NCI-H460 (cell line): ENCODE measurements around the gene SQSTM1. TPM values are rescaled to one million over a fixed set of nuclear protein-coding genes. Genes with fewer than 3 reads are reported as not detected.

Experiments used
- DNase-seq: peaks from one replicate; pipeline ENCODE4 v3.0.0-alpha.2; 2016; ENCODE audit warnings: low read depth; ENCODE audit errors: extremely low read depth
- total RNA-seq: library from RNA; depleted of rRNA; stranded (reverse); fragments of >200 nt; shearing (Covaris generic); gene quantifications from 2 replicates; pipeline ENCODE4 v1.2.3, GENCODE V29; 2014

SQSTM1 gene
- total RNA-seq, 1 experiment from 2014 or later, result 637 TPM

- DNase-seq, result no peak
Observed at GRCh38 chr5:179841621-179842020, 20.9 kb downstream of the SQSTM1 start.

GRCh38 chr5:179852993-179853547 is 32.4 kb downstream of the SQSTM1 start:
- no peak for DNase-seq

DNA sequence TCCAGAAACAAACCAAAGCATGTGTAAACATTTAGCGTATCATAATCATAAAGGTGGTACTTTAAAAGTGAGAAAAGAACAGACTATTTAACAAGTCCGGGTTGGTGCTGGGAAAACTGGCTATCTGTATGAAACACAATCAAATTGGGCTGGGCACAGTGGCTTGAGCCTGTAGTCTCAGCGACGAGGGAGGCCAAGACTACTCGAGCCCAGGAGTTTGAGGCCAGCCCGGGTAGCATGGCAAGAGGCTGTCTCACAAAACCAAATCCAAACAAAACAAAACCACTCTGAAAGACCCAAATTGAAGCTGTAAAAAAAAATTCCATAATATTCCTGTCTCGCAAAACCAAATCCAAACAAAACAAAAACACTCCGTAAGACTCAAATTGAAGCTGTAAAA is 33.7 kb downstream of the SQSTM1 start:
- DNase-seq, result no peak

DNA sequence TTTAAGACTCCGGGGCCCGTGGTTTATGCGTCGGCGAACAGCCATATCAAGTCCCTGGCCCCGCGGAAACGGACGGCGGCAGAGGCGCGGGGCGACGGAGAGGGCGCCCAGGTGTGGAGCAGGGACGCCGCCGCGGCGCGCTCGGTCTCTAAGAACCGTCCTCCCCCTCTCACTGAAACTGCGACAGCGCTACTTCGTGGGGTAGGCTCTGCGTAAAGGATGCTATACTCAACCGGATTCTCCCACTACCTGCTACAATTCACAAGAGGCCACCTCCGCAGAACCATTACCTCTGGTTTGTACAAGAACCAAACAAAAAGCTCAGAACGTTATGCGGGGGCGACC is 37.5 kb downstream of the SQSTM1 start:
- no peak for DNase-seq

GRCh38 chr5:179858586-179859427 is 38.1 kb downstream of the SQSTM1 start, which contains the start of gene MRNIP:
MRNIP (minus strand) TSS chr5:179858817; CDS start chr5:179858796, 21 bp downstream.
- DNase-seq, result peak; percentile 94

- DNase-seq, result no peak
Observed at GRCh38 chr5:179860301-179860700, 39.6 kb downstream of the SQSTM1 start.

- DNase-seq, result no peak
Observed at GRCh38 chr5:179862296-179862695, 41.6 kb downstream of the SQSTM1 start.

- no peak for DNase-seq
Observed at GRCh38 chr5:179862891-179863290, 42.2 kb downstream of the SQSTM1 start.

DNA sequence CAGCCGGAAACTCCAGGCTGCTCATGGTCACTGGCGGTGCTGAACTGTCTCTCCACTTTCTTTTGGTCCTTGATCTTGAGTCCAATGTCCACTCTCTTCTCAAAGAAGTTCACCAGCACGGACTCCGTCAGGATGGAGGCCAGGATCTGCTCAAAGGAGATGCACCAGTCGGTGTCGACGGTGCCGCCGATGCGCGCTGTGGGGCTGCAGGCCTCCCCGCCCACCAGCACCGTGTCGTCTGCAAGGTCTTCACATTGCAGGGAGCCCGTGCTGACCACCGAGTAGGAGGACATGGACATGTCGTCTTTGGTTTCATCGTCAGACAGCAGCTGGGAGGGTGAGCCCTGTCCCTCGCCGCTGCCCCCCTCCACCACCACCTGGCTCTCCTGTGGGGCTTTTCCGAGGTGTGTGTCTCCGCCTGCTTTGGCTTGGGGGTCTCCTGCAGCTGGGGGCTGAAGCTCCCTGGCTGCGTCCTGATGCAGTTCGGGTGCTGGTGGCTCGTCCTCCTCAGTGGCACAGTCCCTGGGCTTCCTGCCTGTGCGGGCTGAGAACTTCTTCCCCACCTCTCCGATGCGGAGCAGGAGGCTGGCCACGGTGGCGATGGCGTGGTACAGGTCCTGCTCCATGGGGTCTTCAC is 42.9 kb downstream of the SQSTM1 start:
- no peak for DNase-seq

DNA sequence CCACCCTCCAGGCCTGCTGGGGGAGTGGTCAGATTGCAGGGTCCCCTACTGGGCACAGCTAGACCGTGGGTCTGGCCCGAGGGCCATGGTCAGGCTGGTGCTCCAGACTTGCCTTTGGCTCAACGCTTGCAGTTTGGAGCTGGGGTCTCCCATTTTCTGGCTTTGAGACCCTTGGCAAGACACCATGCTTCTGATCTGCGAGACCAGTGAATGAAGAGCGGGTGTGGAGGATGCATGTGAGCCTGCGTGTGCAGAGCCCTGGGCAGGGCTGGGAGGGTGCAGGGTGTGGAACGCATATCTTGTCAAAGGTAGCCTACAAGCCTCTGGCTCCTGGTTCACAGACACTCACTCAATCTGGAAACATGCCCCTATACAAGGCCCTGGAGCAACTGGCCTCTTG is 44.0 kb downstream of the SQSTM1 start:
- no peak for DNase-seq

GRCh38 chr5:179865491-179866240 is 45.0 kb downstream of the SQSTM1 start:
- DNase-seq, result no peak

DNA sequence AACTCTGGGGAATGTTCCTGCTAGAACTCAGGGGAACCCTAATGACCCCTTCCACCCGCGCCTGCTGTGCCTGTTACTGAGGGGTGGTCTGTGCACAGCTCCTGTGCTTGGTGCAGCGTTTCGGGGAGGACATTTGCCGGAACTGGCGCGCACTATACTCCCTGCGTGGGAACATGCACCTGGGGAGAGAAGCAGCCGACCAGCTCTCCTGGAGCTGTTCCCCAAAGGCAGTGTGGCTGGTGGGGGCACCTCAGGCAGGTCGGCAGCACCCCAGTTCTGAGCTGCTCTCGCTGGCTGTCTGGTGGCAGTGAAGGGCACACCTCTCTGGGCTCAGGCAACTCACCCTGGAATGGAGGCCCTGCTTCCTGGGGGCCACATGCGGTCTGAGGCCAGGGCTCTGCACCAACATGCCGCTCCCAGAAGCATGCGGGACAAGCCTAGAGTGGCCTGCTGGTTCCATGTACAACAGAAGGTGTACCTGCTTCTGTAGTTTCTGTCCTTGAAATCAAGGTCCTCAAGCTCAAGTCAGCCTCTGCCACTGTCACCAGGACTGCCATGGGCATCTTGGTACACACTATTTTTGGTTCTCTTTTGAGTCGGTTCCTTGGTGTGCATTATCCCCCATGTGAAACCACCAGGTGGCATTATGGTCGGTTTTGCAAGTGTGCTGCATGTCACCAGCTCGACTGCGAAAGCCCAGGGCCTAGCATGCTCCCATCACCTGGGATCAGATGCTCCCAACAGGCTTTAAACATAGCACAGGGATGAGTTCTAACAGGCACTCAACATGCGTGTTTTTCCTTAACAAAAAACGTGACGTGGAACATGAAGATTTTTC is 45.8 kb downstream of the SQSTM1 start:
- DNase-seq, result no peak

DNA sequence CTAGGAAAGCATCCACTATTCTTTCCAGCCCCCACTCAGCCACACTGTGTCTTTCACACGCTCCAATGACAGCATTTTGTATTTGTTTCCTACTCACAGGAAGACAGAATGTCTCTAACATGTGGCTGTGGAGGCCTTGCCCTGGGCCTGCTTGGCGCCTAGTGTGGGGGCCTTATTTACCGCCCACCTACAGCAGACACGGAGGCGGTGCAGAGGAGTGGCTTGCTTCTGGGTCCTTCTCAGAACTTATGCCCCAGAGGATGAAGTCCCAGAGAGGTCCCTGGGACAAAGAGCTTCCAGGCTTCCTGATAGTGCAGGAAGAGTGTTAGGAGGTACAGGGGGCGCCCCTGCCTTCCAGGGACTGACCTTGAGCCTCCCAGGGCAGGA is 46.4 kb downstream of the SQSTM1 start:
- no peak for DNase-seq

DNA sequence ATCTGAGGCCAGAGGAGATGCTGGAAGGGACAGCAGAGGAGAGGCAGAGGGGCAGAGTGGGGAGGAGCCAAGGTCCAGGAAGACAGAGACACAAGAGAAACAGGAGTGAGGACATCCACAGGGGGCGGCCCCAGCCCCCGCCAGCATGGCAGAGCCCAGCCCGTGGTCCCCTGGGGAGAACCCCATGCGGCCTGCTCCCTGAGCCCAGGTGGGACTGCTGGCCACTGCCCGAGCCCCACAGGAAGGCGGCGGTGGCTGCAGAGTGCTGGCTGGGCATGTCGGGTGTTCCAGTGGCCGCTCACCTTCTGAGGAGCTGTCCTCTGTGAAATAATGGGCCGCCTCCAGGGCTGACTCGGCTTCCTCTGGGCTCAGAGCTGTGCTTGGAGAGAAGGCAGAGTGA is 46.8 kb downstream of the SQSTM1 start:
- no peak for DNase-seq

DNA sequence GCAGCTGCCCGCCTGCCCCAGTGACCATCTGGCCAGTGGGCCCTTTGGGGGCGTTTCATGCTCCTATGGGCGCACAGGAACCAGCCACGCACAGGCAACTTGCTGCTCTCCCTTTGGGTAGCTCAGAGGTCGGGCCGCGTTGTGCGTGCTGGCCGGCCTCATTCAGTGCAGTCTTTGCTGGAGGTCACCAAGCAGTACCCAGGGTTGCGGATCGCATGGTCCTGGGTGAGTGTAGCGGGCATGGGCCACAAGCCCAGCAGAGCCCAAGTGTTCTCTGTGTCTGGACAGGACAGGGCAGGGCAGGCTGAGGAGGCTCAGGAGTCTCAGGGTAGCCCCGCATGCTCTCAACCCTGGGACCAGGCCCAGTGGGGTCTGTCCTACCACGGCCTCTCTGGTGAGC is 47.8 kb downstream of the SQSTM1 start:
- no peak for DNase-seq

DNA sequence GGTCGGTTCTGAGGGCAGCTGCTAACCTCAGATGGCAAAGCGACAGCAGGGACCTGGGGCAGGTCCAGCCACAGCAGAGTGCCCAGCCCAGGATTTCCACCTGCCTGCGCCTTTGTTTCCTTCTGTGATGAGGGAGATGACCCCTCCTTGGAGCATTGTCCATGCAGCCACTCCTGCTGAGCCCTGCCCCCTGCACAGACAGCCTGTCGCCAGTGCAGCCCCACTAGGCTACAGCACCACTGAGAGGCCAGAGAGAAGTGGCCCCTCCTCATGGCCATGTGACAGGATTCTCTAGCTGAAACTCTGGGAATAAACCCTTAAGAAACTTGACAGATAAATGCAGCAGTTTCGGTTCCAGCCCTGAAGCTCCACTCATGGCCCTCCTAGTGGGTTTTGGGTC is 48.4 kb downstream of the SQSTM1 start:
- no peak for DNase-seq

DNA sequence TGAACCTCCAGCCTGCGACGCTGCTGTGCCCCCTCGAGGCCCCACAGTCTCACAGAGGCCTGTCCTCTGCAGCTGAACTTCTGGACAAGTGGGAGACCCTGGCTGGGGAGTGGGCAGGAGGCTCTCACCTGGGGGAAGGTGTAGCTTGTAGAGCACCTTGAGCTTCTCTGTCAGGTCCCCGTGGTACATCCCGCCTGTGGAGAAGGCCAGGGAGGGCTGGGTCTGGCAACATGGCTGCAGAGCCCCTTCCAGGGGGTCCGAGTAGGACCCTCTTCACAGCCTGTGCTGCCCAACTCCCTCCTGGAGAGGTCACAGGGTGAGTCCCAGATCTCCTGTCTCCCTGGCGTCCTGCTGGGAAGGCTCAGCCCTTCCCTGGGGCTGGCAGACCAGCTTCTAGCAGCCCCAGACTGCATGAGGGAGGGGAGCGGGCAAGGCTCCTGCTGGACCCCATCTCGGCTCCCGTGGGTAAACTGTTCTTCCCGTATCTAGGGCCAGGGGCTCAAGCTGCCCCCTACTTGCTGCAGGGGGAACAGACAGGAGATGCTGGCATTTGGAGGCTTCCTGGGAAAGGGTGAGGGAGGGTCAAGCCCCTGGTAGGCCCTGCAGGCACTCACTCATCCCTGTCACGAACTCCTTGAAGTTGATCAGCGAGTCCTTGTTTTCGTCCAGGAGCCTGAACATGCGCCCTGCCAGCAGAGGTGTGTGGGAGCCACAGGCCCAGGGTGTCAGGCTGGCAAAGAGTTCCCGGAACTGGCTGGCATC is 49.1 kb downstream of the SQSTM1 start:
- DNase-seq, result no peak

DNA sequence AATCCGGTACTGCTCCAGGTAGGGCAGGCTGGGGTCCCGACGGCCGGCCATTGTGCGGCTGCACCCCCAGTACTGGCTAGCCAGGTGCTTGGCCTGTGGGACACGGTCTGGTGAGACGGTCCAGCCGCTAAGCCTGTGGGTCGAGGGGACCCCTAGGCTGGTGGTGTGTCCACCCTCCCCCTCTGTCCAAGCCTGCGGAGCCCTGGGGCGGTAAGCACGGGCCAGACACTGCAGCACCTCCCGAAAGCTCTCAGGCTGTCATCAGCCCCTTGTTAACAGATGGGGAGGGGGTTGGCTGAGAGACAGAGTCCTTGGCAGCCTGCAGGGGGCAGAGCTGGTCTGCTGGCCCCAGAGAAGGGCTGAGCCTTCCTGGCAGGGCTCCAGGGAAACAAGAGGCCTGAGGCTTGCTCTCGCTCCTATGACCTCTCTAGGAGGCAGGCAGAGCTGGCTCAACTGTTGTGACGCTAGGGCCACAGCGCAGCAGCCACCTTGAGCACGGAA is 49.7 kb downstream of the SQSTM1 start:
- DNase-seq, result peak; percentile 11

DNA sequence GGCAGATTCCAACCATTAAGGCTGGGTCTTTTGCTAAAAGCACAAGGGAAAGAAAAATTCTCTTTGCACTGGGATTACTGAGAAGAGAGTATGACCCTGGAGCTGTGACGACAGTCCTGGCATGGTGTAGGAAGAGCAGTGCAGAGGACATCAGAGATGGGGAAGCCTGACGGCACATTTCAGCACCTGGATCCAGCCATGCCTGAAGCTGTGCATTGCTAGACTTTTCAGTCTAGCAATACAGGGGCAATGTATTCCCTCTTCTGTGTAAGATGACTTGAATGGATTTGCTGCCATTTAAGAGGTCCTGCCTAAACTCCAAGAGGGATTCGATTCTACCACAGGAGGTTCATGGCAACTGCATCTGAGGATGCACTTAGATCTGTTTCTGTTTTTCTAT is 50.2 kb downstream of the SQSTM1 start:
- DNase-seq, result no peak
